ENCODE results near the gene DBN1.

The DBN1 gene

GRCh38 chr5:177474002-177474476 lies 605 bp upstream of the DBN1 start:
- DNase-seq (ENCODE audit: low read depth in 2 of 2), result no peak

DNA sequence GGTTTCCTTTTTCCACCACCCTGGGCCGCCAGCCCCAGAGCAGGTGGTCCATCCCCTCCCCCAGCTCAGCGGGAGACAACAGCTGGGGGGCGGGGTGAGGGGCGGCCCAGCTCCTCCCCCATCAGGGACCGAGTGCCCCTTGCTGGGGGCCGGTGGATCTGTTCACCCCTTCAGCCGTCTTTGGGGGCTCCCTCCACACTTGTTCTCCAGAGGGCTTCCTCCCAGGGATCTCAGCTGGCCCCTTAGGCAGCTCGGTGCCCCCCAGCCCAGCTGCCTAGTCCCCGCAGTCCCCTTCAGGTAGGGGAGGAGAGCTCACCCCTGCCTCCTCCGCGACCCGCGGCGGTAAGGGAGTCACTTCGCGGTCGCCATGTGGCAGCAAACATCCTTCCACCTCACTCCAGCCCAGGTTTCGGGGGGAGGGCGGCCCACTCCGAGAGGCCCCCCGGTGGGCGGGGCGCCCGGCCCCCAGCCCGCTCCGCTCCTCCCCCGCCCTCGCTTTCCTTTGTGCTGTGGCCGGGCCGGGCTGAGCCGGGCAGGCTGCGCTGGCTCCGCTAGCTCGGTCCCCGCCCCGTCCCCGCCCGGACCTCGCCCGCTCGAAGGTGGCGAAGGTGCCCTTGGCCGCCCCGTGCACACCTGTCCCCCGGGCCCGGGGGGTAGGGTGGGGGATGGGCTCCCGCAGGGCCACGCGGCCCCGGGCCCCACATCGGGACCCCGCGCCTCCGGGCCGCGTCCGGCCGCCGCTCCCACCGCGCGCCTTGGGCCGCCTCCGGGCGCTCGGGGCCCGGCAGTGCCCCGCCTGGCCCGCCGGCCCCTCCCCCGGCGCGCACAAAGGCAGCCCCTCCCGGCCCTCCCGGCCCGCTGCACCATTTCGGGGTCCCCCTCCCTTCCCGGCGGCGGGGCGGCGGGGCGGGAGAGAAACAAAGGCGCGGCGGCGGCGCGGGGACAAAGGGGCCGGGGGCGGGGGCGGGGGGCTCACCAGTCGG lies 683 bp downstream of the DBN1 start:
- DNase-seq (ENCODE audit: low read depth in 2 of 2), result peak; percentile 40 to 64

DNA sequence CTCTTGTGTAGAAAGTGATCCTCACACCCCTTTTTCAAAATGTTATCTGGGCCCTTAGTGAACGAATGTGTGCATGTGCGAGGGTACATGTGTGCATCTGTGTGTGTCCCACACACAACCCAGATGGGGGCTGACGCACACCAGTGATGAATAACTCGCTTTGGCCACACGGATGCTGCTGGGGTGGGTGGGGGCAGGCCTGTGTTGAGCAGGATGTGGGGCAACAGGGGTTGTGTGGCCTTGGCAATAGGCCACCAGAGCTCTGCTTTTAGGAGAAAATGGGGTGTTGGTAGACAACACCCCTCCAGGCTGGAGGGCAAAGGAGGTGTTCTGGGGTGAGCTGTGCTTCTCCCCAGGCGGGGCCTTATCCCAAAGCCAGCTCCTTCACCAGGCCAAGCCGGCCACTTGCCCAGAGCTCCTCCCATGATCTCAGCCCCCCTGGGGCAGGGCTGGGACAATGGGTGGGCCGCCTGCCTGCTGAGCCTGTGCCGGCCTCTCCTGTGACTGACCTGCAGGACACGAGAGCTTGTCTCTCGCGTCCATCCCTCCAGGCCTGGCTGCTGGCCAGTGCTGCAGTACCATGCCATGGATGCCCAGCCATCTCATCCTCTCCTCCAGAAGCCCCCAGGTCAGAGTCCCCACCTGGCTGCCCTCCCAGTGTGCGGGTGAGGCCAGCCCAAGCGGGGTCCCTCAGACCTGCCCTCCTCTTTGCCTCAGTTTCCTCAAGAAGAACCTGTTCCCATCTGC lies 1.7 kb downstream of the DBN1 start:
- DNase-seq (ENCODE audit: low read depth in 2 of 2), result peak in 1 of 2 donors; percentile 51

- no peak for DNase-seq (ENCODE audit: low read depth in 2 of 2)
These were observed 2.5 kb downstream of the DBN1 start for GRCh38 chr5:177470759-177471536.

- DNase-seq (ENCODE audit: low read depth in 2 of 2), result no peak
These were observed 3.5 kb downstream of the DBN1 start for GRCh38 chr5:177469750-177470525.

GRCh38 chr5:177468685-177469628 lies 4.5 kb downstream of the DBN1 start:
- DNase-seq (ENCODE audit: low read depth in 2 of 2), result no peak

DNA sequence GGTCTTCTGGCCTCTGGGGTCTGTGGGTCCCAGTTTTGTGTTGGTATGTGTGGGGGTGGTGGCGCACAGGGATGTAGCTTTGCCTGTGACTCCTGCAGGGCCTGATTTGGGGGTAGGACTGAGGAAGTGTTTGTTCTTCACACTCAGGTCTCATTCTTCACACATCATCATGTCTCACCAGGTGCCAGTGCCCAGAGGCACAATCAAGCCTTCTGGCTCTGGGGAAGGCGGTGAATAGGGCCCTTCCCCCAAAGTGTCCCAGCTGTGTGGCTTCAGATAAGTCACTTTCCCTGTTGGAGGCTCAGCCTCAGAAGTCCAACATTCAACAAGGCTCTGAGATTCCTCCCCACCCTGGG lies 5.1 kb downstream of the DBN1 start:
- no peak for DNase-seq (ENCODE audit: low read depth in 2 of 2)

GRCh38 chr5:177467436-177467835 lies 6.0 kb downstream of the DBN1 start:
- no peak for DNase-seq (ENCODE audit: low read depth in 2 of 2)

- no peak for DNase-seq (ENCODE audit: low read depth in 2 of 2)
These were observed 6.6 kb downstream of the DBN1 start for GRCh38 chr5:177466861-177467260.

GRCh38 chr5:177465044-177465443 lies 8.4 kb downstream of the DBN1 start:
- no peak for DNase-seq (ENCODE audit: low read depth in 2 of 2)

DNA sequence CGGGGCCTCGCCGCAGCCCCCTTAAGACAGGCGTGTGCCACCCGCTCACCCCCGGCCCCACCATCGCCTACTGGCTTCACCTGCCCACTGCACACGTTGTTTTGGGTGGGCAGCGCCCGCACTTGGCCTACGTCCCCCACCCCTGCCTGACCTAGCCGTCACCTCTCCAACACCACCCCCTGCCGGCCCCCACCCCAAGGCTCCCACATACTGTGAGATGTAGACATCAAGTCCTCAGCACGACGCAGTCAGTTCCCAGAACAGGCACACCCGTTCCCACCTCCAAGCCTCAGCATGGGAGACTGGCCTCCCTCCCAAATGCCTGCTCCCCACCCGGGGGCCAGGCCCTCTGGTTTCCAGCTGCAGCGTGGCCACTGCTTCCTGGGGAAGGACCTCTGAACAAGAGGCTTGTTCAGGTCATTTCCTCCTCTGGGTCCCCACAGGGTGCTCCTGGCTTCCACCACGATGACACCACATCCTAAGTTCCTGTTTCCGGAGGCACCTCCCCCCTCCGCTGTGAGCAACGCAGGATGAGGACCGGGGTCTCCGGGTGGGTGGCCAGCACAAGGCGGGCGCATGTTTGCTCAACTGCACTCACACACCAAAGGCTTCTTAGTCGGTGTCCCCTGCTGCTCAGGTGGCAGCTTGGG lies 11.3 kb downstream of the DBN1 start:
- DNase-seq (ENCODE audit: low read depth in 2 of 2), result no peak

DNA sequence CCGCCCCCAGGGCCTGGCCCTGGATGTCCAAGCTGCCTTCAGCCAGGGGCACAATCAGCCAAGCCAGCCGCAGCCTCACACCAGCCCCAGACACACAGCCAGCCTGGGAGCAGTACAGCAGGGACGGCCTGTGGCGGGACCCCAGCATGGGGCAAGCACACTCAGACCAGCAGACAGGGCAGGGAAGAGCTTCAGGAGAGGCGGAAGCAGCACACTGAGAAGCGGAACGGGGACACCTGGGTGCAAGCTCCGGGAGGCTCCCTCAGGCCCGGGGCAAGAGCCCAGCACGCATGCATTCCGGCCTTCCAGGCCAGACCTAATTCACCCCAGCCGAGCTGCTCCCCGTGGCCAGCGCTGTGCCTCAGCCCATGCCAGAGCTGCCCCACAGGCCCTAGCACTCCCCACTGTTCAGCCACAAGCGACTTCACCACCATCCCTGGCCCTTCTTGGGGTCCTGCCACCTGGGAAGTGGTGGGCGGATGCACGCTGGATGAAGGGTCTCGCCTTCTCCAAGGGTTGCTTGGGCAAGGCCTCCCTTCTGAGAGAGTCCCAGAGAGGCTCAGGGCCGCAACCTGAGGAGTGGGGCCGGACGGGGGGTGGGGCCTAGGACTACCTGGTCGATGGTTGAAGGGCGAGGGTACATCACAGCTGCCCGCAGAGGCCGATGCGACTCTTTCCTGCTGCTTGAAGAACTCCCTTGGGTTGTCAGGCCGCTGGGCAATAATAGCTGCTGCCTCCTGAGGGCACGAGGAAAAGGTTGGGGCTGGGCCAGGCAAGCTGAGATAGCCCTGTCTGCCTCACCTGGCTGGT lies 13.4 kb downstream of the DBN1 start:
- DNase-seq (ENCODE audit: low read depth in 2 of 2), result no peak

- DNase-seq (ENCODE audit: low read depth in 2 of 2), result no peak
These were observed 14.1 kb downstream of the DBN1 start for GRCh38 chr5:177459357-177459756.

GRCh38 chr5:177458912-177459350 lies 14.5 kb downstream of the DBN1 start:
- DNase-seq (ENCODE audit: low read depth in 2 of 2), result no peak

DNA sequence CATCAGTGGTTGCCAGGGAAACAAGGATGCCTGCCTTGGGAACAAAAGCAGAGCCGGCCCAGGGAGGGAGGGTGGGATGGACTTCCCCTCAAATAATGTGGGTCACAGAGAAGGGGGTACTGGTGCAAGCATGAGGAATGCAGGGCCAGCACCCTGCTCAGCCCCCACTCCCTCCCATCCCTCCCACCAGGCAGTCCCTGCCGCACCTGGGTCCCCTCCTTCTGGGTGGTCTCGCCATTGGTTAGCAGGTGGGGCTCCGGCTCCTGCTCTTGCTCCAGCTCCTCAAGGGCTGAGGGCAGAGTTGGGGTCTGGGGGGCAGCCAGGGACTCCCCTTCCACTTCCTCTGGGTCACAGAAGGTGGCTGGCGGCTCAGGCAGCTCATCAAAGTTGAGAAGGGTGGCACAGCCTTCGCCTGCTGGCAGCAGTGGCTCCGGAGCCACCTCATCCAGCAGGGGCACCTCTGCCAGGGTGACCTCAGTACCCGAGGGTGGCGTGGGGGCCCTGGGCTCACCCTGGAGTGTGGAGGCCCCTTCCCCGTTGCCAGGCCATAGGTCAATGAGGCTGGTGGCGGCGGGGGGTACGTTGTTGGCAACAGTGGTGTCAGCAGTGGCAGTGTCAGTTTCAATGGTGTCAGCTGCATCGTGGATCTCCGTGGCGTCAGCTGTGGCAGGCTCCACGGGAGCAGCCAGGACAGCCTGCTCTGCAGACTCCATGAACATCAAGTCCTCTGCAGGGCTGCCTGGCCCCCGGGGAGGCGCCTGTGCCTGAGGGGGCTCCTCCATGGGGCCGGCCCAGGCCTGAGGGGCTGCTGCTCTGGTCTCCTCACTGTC lies 15.4 kb downstream of the DBN1 start:
- DNase-seq (ENCODE audit: low read depth in 2 of 2), result no peak

GRCh38 chr5:177456976-177457851 lies 16.2 kb downstream of the DBN1 start:
- no peak for DNase-seq (ENCODE audit: low read depth in 2 of 2)

DNA sequence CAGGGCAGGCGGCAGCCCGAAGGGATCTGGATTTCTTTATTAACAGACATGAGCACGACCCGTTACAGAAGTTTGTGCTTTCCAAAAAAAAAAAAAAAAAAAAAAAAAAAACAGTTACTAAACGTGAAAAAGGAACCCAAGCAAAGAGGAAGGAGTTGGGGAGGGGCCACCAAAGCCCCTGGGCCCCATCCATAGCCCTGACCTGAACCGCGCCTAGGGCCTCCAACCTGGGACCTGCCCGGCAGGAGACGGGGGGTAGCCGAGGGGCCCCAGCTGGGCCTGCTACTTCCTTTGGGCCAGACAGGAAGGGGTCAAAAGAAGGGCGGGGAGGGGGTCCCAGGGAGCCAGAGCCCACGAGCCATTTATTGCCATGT lies 16.9 kb downstream of the DBN1 start:
- DNase-seq (ENCODE audit: low read depth in 2 of 2), result no peak

All from stimulated activated CD8-positive, alpha-beta memory T cell treated with anti-CD3 and anti-CD28 coated beads, Interleukin-15, amount 100 ng/mL, for 4 hours (primary cell).